H9 (cell line): ENCODE measurements around the gene ARMC2. TPM values are rescaled to one million over a fixed set of nuclear protein-coding genes. Genes with fewer than 3 reads are reported as not detected.

Experiments
- DNase-seq: peaks from one replicate; pipeline ENCODE4 v3.0.0-alpha.2; 2017
- H2AFZ ChIP-seq: one replicate; pipeline ENCODE4 v1.6.1; 2013; ENCODE audit warnings: mild to moderate bottlenecking, low read length, control low read depth, moderate library complexity
- H2AK5ac ChIP-seq: 2 replicates; pipeline ENCODE4 v1.6.1; 2013; ENCODE audit warnings: low read length, control low read depth, mixed read lengths; ENCODE audit not compliant: insufficient read length
- H2BK120ac ChIP-seq: one replicate; pipeline ENCODE4 v1.6.1; 2013; ENCODE audit warnings: low read depth, mild to moderate bottlenecking, low read length, control low read depth, inconsistent platforms; ENCODE audit not compliant: poor library complexity, severe bottlenecking
- H2BK12ac ChIP-seq: 2 replicates; pipeline ENCODE4 v1.6.1; 2013; ENCODE audit warnings: low read length, control low read depth, mixed read lengths, low read depth; ENCODE audit not compliant: insufficient read length
- H2BK15ac ChIP-seq: 2 replicates; pipeline ENCODE4 v1.6.1; 2013; ENCODE audit warnings: low read depth, low read length, control low read depth
- H2BK20ac ChIP-seq: one replicate; pipeline ENCODE4 v1.6.1; 2013; ENCODE audit warnings: low read depth, mild to moderate bottlenecking, low read length, control low read depth, inconsistent platforms; ENCODE audit not compliant: poor library complexity, severe bottlenecking
- H2BK5ac ChIP-seq: 2 replicates; pipeline ENCODE4 v1.6.1; 2013; ENCODE audit warnings: low read length, control low read depth, mixed read lengths; ENCODE audit not compliant: insufficient read length
- H3K14ac ChIP-seq: 2 replicates; pipeline ENCODE4 v1.6.1; 2013; ENCODE audit warnings: low read length, control low read depth; ENCODE audit not compliant: insufficient read depth
- H3K18ac ChIP-seq: 2 replicates; pipeline ENCODE4 v1.6.1; 2013; ENCODE audit warnings: low read depth, mild to moderate bottlenecking, mixed read lengths, low read length, control low read depth; ENCODE audit not compliant: insufficient read length
- H3K23ac ChIP-seq: 2 replicates; pipeline ENCODE4 v1.6.1; 2013; ENCODE audit warnings: low read length, control low read depth, mixed read lengths, low read depth; ENCODE audit not compliant: insufficient read length
- H3K23me2 ChIP-seq: 2 replicates; pipeline ENCODE4 v1.6.1; 2013; ENCODE audit warnings: low read depth, mild to moderate bottlenecking, mixed read lengths, low read length, control low read depth; ENCODE audit not compliant: insufficient read length, poor library complexity, severe bottlenecking
- H3K27ac ChIP-seq: 2 replicates; pipeline ENCODE4 v1.5.1; 2013; ENCODE audit warnings: low read length, control low read depth, mixed read lengths, low read depth; ENCODE audit not compliant: insufficient read length
- H3K27me3 ChIP-seq: 2 replicates; pipeline ENCODE4 v1.6.1; 2013; ENCODE audit warnings: low read length, control low read depth, inconsistent platforms; ENCODE audit not compliant: insufficient read depth
- H3K4ac ChIP-seq: 2 replicates; pipeline ENCODE4 v1.6.1; 2013; ENCODE audit warnings: low read depth, mild to moderate bottlenecking, control low read depth, inconsistent platforms, low read length, moderate library complexity
- H3K4me1 ChIP-seq: 2 replicates; pipeline ENCODE4 v1.6.1; 2013; ENCODE audit warnings: low read length, control low read depth, inconsistent platforms; ENCODE audit not compliant: insufficient read depth
- H3K4me2 ChIP-seq: 2 replicates; pipeline ENCODE4 v1.6.1; 2013; ENCODE audit warnings: low read length, control low read depth, mixed read lengths; ENCODE audit not compliant: insufficient read length, insufficient read depth
- H3K56ac ChIP-seq: 2 replicates; pipeline ENCODE4 v1.6.1; 2013; ENCODE audit warnings: low read depth, mild to moderate bottlenecking, mixed read lengths, low read length, control low read depth; ENCODE audit not compliant: insufficient read length
- H3K79me1 ChIP-seq: 2 replicates; pipeline ENCODE4 v1.6.1; 2013; ENCODE audit warnings: low read depth, mild to moderate bottlenecking, moderate library complexity, low read length, control low read depth, inconsistent platforms; ENCODE audit not compliant: insufficient read depth, poor library complexity, severe bottlenecking
- H3K79me2 ChIP-seq: 2 replicates; pipeline ENCODE4 v1.6.1; 2013; ENCODE audit warnings: low read length, control low read depth, inconsistent platforms; ENCODE audit not compliant: insufficient read depth
- H3K9ac ChIP-seq: 2 replicates; pipeline ENCODE4 v1.6.1; 2013; ENCODE audit warnings: low read length, control low read depth, mixed read lengths; ENCODE audit not compliant: insufficient read length; ENCODE audit errors: extremely low read depth
- H3K9me3 ChIP-seq: one replicate; pipeline ENCODE4 v1.6.1; 2013; ENCODE audit warnings: low read depth, low read length, inconsistent platforms; ENCODE audit not compliant: control insufficient read depth
- H3T11ph ChIP-seq: one replicate; pipeline ENCODE4 v1.6.1; 2013; ENCODE audit warnings: mild to moderate bottlenecking, low read length, control low read depth, inconsistent platforms
- H4K20me1 ChIP-seq: one replicate; pipeline ENCODE4 v1.6.1; 2013; ENCODE audit not compliant: control insufficient read depth, insufficient read length, insufficient read depth
- H4K5ac ChIP-seq: 2 replicates; pipeline ENCODE4 v1.6.1; 2013; ENCODE audit warnings: low read depth, mild to moderate bottlenecking, mixed read lengths, low read length, control low read depth; ENCODE audit not compliant: insufficient read length
- H4K8ac ChIP-seq: replicated peaks from 2 replicates; pipeline ENCODE4 v1.6.1; 2013; ENCODE audit warnings: low read length, control low read depth, mixed read lengths, low read depth; ENCODE audit not compliant: insufficient read length
- H4K91ac ChIP-seq: 2 replicates; pipeline ENCODE4 v1.6.1; 2013; ENCODE audit warnings: low read depth, mild to moderate bottlenecking, moderate library complexity, mixed read lengths, low read length, control low read depth; ENCODE audit not compliant: insufficient read length
- H3K27ac Mint-ChIP-seq, 3 experiments: 2 replicates in 2 of 3; 3 replicates in 1 of 3; pipeline ENCODE4 v1.8.0; 2020 to 2021; ENCODE audit warnings: mixed read lengths in 3 of 3, mild to moderate bottlenecking in 1 of 3, moderate library complexity in 1 of 3
- H3K27me3 Mint-ChIP-seq: 2 replicates; pipeline ENCODE4 v1.8.0; 2021; ENCODE audit warnings: low read depth, mild to moderate bottlenecking, moderate library complexity, mixed read lengths
- H3K36me3 Mint-ChIP-seq, 3 experiments: 2 replicates in 2 of 3; 3 replicates in 1 of 3; pipeline ENCODE4 v1.8.0; 2020 to 2021; ENCODE audit warnings: low read depth in 3 of 3, mixed read lengths in 3 of 3; ENCODE audit not compliant: insufficient read depth in 1 of 3
- H3K4me1 Mint-ChIP-seq, 2 experiments: 2 replicates each; pipeline ENCODE4 v1.8.0; 2020; ENCODE audit warnings: mixed read lengths in 2 of 2
- H3K4me3 Mint-ChIP-seq, 2 experiments: 2 replicates in 1 of 2; 3 replicates in 1 of 2; pipeline ENCODE4 v1.8.0; 2020 to 2021; ENCODE audit warnings: mild to moderate bottlenecking in 2 of 2, mixed read lengths in 2 of 2, moderate library complexity in 1 of 2
- H3K9me3 Mint-ChIP-seq, 2 experiments: 2 replicates in 1 of 2; 3 replicates in 1 of 2; pipeline ENCODE4 v1.8.0; 2020; ENCODE audit warnings: mild to moderate bottlenecking in 2 of 2, mixed read lengths in 2 of 2, moderate library complexity in 1 of 2
- CTCF ChIP-seq: fragments of 200-600 bp; sonication (generic); conservative IDR thresholded peaks from 3 replicates; pipeline ENCODE4 v1.8.0; 2021; ENCODE audit warnings: antibody characterized with exemption, mild to moderate bottlenecking
- WGBS: extraction: QIAGEN DNeasy Blood & Tissue Kit; methylation state at CpG from one replicate; pipeline ENCODE4 v1.1.7; 2013; ENCODE audit warnings: missing lambda C conversion rate, low lambda C conversion rate, mixed read lengths; ENCODE audit not compliant: insufficient read length; ENCODE audit errors: extremely low coverage; 5-methylcytosine and 5-hydroxymethylcytosine counted together
- total RNA-seq: library from RNA; stranded (reverse); gene quantifications from 2 replicates; pipeline ENCODE4 v1.2.1, GENCODE V29; 2021

ARMC2 gene
- total RNA-seq, 1 experiment from 2014 or later, result 2.8 TPM

DNA sequence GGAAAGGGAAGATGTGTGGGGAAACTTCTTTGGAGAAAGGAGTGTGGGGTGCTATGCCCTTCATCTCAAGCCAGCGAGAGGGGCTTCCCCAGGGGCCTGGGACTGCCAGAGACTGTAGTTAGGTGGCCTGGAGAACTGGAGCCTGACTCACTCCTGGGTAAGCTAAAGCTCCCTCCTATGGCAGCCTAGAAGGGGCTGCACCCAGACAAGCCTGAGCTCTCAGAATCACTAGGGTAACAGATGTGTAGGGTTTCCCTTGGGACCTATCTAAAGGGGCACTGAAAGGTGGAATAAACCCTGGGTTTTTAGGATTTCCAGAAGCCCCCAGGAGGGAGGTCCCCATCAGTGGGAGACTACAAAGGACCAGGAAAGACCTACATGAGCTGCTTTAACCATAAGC, 1.6 kb upstream of the ARMC2 start:
- H2BK12ac ChIP-seq, result no peak overlapping the region
- no peak overlapping the region for H3K4me2 ChIP-seq
- no peaks in the 10 kb centered on the region for H3K79me2 ChIP-seq
- H2BK20ac ChIP-seq, result no peak overlapping the region
- Mint-ChIP-seq H3K4me1 (peaks cover 13 to 15% of the 10 kb centered on the region in 2 experiments), H3K36me3 (no peaks in the 10 kb centered on the region), H3K4me3 (no peak overlapping the region), H3K27ac (no peak overlapping the region), H3K27me3 (peaks cover 3% of the 10 kb centered on the region), H3K9me3 (no peaks in the 10 kb centered on the region)
- H4K8ac ChIP-seq, result no peak overlapping the region
- no peak for TF ChIP-seq CTCF
- no peak overlapping the region for H2AFZ ChIP-seq
- H3K79me1 ChIP-seq, result no peaks in the 10 kb centered on the region
- H4K5ac ChIP-seq, result no peak overlapping the region
- no peak overlapping the region for H2BK15ac ChIP-seq
- no peak overlapping the region for H2AK5ac ChIP-seq
- H3K4ac ChIP-seq, result no peak overlapping the region
- H4K91ac ChIP-seq, result no peak overlapping the region
- H3K9ac ChIP-seq, result no peak overlapping the region
- no peak overlapping the region for H3K18ac ChIP-seq
- H3K56ac ChIP-seq, result no peak overlapping the region
- H2BK5ac ChIP-seq, result no peak overlapping the region
- H3K23ac ChIP-seq, result no peak overlapping the region
- H4K20me1 ChIP-seq, result no peaks in the 10 kb centered on the region
- no peaks in the 10 kb centered on the region for H3K9me3 ChIP-seq
- H3K27ac ChIP-seq, result no peak overlapping the region
- H3K14ac ChIP-seq, result no peak overlapping the region
- no peak overlapping the region for H2BK120ac ChIP-seq
- no peak for DNase-seq
- WGBS, result no CpG with 5 or more reads among the region's 1 CpG
- H3T11ph ChIP-seq, result no peak overlapping the region
- H3K4me1 ChIP-seq, result no peaks in the 10 kb centered on the region; the same call in 1 of the 2 replicates
- no peaks in the 10 kb centered on the region; the same call in 1 of the 2 replicates for H3K27me3 ChIP-seq
- peaks cover 4% of the 10 kb centered on the region for H3K23me2 ChIP-seq
